KMS-11 (cell line): ENCODE results near the gene TYW5.

Experiments used
- H2AFZ ChIP-seq: fragments of 200-600 bp; sonication (generic); 2 replicates; pipeline ENCODE4 v1.6.1; 2016; ENCODE audit warnings: antibody characterized with exemption, mixed run types, low read depth
- H3K27ac ChIP-seq: fragments of 200-600 bp; sonication (generic); 2 replicates; pipeline ENCODE4 v1.6.1; 2016; ENCODE audit warnings: mild to moderate bottlenecking, mixed run types
- H3K27me3 ChIP-seq: fragments of 200-600 bp; sonication (generic); 2 replicates; pipeline ENCODE4 v1.6.1; 2017; ENCODE audit warnings: mild to moderate bottlenecking, low read depth, mixed run types, moderate library complexity; ENCODE audit not compliant: insufficient read depth
- H3K36me3 ChIP-seq: fragments of 200-600 bp; sonication (generic); 2 replicates; pipeline ENCODE4 v1.6.1; 2017; ENCODE audit warnings: mild to moderate bottlenecking, mixed run types; ENCODE audit not compliant: insufficient read depth
- H3K4me1 ChIP-seq: fragments of 200-600 bp; sonication (generic); 2 replicates; pipeline ENCODE4 v1.6.1; 2016; ENCODE audit warnings: mild to moderate bottlenecking, low read depth, mixed run types; ENCODE audit not compliant: poor library complexity, severe bottlenecking
- H3K4me2 ChIP-seq: fragments of 200-600 bp; sonication (generic); 2 replicates; pipeline ENCODE4 v1.7.0; 2016; ENCODE audit warnings: mild to moderate bottlenecking, mixed run types
- H3K4me3 ChIP-seq: fragments of 200-600 bp; sonication (generic); IDR thresholded peaks from 2 replicates; pipeline ENCODE4 v1.6.1; 2017; ENCODE audit warnings: low read depth, low read length, mixed read lengths; ENCODE audit not compliant: insufficient read depth
- H3K79me2 ChIP-seq: fragments of 200-600 bp; sonication (generic); 2 replicates; pipeline ENCODE4 v1.6.1; 2016; ENCODE audit warnings: low read depth, mixed run types; ENCODE audit not compliant: insufficient read depth
- H3K9ac ChIP-seq: fragments of 200-600 bp; sonication (generic); 2 replicates; pipeline ENCODE4 v1.6.1; 2016; ENCODE audit warnings: mild to moderate bottlenecking, mixed run types
- H4K20me1 ChIP-seq: fragments of 200-600 bp; sonication (generic); 2 replicates; pipeline ENCODE4 v1.6.1; 2016; ENCODE audit warnings: mild to moderate bottlenecking, mixed run types; ENCODE audit not compliant: insufficient read depth
- CTCF ChIP-seq: fragments of 200-600 bp; sonication (generic); conservative IDR thresholded peaks from 2 replicates; pipeline ENCODE4 v1.6.1; 2017; ENCODE audit warnings: low read depth, mild to moderate bottlenecking, antibody characterized with exemption, low read length, moderate library complexity, mixed read lengths

TYW5 gene

DNA sequence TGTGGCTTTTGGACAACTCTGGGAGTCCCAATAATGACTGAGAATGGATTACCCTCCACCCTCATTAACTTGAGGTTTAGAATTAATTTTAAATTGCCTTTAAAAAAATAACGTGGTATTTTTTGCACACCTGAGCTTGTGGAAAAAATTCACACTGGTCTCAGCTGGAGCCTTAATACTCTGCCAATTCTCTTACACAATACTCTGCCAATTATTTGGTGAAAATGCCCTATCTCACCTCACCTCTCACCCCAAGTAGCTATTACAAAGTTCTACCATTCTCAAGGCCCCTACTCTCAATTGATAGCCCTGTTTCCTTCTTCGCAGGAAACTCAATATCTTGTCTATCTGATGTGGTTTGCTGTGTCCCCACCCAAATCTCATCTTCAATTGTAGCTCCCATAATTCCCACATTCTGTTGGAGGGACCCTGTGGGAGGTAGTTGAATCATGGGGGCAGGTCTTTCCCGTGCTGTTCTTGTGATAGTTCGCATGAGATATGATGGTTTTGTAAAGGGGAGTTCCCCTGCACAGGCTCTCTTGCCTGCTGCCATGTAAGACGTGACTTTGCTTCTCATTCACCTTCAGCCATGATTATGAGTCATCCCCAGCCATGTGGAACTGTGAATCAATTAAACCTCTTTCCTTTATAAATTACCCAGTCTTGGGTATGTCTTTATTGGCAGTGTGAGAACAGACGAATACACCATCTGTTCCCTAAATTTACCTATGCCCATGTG, 71.6 kb downstream of the TYW5 start:
- no peak overlapping the region for H2AFZ ChIP-seq
- no peak overlapping the region for H3K27ac ChIP-seq
- H4K20me1 ChIP-seq, result no peaks in the 10 kb centered on the region
- no peaks in the 10 kb centered on the region for H3K79me2 ChIP-seq
- no peak for TF ChIP-seq CTCF
- H3K4me1 ChIP-seq, result no peaks in the 10 kb centered on the region
- H3K27me3 ChIP-seq, result no peaks in the 10 kb centered on the region
- no peak overlapping the region for H3K4me2 ChIP-seq
- no peak overlapping the region for H3K4me3 ChIP-seq
- H3K9ac ChIP-seq, result no peak overlapping the region
- no peaks in the 10 kb centered on the region for H3K36me3 ChIP-seq

- Histone ChIP-seq H3K4me3 (no peak overlapping the region), H4K20me1 (no peaks in the 10 kb centered on the region), H3K27me3 (no peaks in the 10 kb centered on the region), H2AFZ (no peak overlapping the region), H3K36me3 (no peaks in the 10 kb centered on the region), H3K27ac (no peak overlapping the region), H3K4me2 (no peak overlapping the region), H3K4me1 (no peaks in the 10 kb centered on the region), H3K79me2 (no peaks in the 10 kb centered on the region), H3K9ac (no peak overlapping the region)
- no peak for TF ChIP-seq CTCF
Observed at GRCh38 chr2:199882667-199883066, 72.6 kb downstream of the TYW5 start.
